ENCODE data around the gene DMRT2.

DMRT2 gene

GRCh38 chr9:1094749-1095148 lies 44.6 kb downstream of the DMRT2 start:
- DNase-seq (ENCODE audit: low read depth, low spot score) = no peak

DNA sequence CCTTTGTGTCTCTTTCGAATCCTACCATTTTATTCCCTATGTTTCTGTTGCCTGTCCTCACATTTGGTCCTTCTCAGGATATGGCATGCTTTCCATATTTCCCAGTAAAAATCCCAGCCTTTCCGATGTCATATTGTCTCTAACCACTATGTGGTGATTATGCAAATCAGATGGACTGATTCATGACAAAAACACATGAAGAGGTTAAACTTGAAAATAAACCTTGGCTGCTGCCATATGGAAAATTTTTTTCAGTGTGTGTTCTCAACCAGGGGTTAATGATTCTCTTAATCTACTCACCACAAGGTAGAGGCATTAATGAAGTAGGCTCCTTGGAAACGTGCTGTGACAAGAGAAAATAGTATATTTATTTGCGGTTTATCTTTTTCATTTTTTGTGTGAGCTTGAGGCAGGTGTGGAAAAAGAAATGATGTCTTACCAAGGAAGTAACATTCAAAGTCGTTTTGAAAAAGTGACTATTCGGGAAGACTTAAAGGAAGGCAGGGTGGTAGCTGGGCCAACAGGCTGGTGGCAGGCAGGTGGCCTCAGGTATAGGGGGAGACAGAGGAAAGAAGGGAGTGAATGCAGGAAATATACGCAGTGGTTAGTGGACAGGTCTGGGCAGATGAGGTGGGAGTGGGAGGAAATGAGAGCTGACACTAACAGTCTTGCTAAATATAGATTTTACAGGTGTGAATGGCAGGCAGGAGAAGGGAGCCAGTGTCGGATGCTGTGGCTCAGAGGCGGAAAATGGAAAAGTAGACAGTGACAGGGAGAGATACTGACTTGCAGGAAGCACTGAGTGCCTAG lies 46.2 kb downstream of the DMRT2 start:
- DNase-seq (ENCODE audit: low read depth, low spot score) = no peak

DNA sequence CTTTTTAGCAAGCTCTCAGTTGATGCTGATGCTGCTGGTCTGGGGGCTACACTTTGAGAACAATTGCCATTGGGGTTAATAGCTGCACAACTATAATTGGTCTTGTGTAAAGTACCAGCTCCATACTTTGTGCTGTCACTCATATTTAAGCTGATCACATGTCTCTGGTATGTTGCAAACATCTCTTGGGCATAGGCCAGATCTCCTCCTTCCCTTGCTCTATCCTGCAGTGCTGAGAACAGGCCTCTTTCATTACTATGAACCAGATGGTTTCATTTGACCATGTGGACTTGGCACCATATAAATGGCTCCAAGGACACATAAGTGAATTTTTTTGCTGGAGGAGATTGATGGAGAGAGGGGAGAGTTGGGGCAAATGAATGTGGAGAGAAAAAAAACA lies 48.4 kb downstream of the DMRT2 start:
- no peak for DNase-seq (ENCODE audit: low read depth, low spot score)

GRCh38 chr9:1100201-1100600 lies 50.0 kb downstream of the DMRT2 start:
- DNase-seq (ENCODE audit: low read depth, low spot score) = no peak

DNA sequence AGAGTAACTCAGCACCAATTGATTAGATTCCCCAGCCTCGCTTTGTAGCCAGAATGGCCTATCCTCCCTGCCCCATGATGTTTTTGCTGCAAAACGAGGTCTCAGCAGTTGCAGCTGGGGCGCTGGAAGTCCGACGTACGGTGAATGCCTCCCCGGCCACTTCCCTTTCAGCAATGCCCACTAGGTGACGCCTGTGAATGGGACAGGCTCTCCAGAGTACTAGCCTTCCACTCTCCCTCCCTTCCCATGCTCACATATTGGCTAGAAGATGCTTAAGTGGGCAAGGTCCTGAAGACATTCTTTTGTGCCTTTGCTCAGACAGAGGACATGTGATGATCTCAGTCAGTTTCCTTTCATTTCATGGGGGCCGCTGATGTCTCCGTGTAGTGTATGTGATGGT lies 50.8 kb downstream of the DMRT2 start:
- peak; percentile 30 for DNase-seq (ENCODE audit: low read depth, low spot score)

DNA sequence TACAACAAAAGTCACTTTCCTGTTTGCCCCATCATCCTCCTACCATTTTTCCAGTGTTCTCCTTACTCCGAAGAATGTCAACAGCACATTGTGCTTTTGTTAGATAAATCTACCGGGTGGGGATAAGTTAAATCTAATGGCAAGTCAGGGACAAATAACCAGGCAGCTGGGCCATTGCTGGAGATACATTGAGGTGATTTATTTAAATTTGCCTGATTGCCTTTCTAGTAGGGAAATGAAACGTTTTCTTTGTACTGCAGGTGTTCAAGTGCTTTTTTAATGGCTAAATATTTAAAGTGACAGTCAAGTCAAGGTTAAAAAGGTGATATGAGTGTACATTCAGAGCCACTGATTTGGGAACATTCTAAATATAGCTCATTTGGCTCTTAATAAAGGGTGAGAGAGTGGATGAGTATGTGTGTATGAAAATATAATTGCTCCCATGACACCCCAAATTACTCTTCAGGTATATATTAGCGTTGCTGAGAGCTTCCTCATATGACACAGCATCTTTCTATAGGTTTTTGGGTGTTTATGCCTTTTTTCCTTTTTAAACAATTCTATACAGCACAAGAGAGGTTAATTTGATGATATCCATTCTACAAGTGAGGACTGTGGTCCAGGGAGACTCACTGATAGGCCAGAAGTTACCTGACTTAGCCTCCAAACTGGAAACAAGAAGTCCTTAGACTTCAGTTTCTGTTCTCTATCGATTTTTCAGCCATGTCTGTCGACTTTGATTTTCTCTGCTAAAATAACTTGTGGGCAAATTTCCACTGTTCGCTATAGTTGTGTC lies 51.9 kb downstream of the DMRT2 start:
- DNase-seq (ENCODE audit: low read depth, low spot score) = no peak

DNA sequence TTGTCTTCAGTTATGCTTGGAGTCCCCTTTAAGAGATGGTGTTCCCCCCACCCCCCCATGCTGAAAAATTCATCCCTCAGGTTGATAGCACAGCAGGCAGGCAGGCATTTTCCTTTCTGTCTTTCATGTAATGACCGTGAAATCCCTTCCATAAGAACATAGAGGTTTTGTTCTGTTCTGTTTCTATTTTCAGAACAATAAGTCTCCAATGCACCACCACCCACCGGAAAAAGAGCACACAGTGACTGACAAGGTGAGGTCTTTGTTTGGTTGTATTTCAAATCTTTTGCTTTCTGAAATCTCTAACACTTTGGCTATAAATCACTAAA lies 52.4 kb downstream of the DMRT2 start:
- DNase-seq (ENCODE audit: low read depth, low spot score) = no peak

Data from iPS DF 19.7 (cell line).